Fibroblast of lung (primary cell): ENCODE data around the gene RITA1.

Experiments
- CTCF ChIP-seq, 2 donors: IDR thresholded peaks in 1 of 2; conservative IDR thresholded peaks in 1 of 2; 1 replicate in 1 of 2; 2 replicates in 1 of 2; pipeline ENCODE4 v1.5.1; 2011 to 2012; ENCODE audit warnings: low read length in 2 of 2, control low read depth in 1 of 2, inconsistent platforms in 1 of 2, low read depth in 1 of 2, mild to moderate bottlenecking in 1 of 2
- EZH2 ChIP-seq: IDR thresholded peaks from 2 replicates; pipeline ENCODE4 v1.5.1; 2012; ENCODE audit warnings: low read length, control low read depth, mild to moderate bottlenecking; ENCODE audit errors: missing control alignments

- no peak for TF ChIP-seq CTCF (conservative IDR thresholded peaks at IDR 0.05 in 1 of 2, IDR thresholded peaks at IDR 0.05 in 1 of 2; ENCODE audit: low read depth in 1 of 2, low read length in 2 of 2)
- TF ChIP-seq EZH2 = no peak
Observed at GRCh38 chr12:113208041-113208934, 22.8 kb downstream of the RITA1 start.
